Effector CD4-positive, alpha-beta T cell (primary cell): ENCODE measurements around the gene NXN.
"Not testable (repeated sequence)": the region's sequence is repeated elsewhere in the genome, so short reads cannot be mapped to it uniquely, and the experiment has no call there.

Experiments used
- DNase-seq: peaks from one replicate; pipeline ENCODE4 v3.0.0-alpha.2; 2020

NXN gene

DNA sequence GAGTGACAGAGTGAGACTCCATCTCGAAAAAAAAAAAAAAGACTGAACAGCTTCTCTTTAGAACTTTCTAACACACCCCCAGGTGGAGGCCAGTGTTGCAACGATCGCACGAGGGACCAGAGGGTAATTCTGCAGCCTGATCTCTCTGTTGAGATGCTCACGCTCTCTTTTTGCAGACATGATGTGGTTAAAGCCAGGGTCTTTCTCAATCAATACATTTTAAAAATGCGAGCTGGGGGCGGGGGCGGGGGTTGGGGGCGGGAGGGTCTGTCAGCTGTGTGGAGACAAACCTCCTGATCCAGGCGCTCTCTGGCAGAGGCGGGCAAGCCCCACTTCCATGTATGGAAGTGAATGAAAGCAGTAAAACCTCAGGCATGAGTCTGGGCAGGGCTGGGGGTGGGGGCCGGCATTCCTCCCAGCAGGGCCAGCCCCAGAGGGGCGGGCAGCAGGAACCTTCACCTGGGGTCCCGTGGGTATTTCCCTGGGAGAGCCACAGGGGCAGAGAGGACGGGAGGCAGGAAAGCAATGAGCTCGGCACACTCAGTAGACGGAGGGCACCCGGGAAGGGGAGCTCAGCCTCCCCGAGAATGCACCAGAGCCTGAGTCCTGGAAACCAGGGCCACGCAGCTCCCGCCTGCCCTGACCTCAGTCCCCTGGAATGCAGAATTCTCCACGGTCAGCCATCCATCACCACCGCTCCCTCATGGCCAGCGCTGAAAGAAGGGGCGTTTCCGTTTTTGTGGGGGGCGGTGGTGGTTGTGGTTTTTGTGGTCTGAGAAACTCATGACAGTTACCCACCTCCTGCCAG is 28.0 kb downstream of the NXN start:
- DNase-seq = no peak

DNA sequence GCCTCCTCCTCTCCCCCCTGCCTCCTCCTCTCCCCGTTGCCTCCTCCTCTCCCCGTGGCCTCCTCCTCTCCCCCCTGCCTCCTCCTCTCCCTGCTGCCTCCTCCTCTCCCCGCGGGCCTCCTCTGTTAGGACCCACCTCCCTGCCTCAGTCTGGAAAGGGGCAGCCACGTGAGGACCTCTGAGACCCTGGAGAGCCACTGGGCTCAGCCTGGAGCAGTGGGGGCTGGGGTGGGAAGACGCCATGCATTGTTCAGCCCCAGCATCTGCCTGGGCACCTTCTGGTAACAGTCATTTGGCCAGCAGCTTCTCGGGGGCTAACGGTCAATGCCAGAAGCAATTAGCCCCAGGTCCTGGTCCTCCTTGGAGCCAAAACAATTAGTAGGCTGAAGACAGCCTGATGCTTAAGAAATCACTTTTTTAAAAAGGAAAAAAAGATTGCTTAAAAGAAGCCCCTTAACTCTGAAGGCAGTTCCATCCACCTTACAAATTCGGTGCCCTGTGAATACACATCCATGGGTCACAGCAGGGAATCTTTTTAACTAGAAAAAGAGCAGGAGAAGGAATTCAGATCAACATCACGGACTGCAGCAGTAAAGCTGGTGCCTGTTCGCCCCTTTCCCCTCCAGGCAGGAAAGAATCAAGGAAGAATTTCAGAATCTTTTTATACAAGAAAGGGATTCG is 29.8 kb downstream of the NXN start:
- no peak for DNase-seq

DNA sequence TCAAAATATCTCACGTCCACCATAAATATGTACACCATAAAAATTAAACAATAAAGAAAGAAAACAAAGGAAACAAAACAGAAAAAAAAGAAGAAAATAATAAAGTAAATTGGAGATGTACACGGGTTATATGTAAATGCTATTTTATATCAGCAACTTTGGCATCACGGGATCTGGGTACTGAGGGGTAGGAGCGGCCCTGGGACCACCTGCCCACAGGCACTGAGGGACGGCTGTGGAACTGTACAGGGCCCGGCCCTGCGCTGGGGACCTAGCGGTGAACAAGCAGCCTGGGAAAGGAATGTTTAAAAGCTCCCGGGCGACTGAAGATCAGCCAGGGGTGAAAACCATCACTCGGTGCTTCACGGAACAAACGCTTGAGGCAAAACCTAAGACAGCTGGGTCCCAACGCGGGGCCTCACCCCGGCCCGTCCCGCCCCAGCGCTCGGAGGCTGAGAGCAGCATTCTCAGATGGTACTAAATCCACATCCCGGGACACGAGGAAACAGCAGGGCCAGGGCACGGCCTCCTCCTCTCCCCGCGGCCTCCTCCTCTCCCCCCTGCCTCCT is 31.2 kb downstream of the NXN start:
- no peak for DNase-seq

DNA sequence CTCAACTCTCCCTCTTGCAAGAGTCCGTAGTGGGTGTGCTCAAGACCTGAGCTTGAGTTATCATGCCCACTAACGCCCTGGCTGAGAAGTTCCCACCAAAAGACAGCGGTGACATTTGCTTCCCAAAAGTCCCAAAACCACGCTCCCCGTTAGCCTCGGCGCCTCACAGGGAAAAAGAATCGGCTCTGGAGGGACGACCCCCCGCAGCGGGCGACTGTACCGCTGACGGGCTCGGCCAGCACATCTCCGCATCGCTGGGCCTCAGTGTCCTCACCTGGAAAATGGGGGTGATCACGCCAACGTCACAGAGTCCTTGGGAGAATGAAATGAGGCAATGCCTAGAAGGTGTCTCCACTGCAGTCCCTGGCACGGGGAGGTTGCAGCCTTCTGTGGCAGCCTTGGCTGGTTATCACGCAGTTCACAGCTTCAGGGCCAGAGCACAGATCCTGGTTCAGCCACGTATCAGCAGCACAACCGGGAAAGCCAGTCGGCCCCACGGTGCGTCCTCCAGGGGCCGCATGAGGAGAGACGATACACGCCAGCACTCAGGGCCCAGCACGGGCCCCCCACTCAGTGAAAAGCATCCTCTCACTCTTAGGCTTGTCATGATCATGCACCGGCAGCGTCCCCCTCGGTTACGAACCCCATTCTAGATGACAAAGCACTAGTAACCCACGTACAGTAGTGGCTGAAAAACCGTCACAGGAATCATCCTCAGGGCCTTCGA is 32.9 kb downstream of the NXN start:
- DNase-seq = no peak

DNA sequence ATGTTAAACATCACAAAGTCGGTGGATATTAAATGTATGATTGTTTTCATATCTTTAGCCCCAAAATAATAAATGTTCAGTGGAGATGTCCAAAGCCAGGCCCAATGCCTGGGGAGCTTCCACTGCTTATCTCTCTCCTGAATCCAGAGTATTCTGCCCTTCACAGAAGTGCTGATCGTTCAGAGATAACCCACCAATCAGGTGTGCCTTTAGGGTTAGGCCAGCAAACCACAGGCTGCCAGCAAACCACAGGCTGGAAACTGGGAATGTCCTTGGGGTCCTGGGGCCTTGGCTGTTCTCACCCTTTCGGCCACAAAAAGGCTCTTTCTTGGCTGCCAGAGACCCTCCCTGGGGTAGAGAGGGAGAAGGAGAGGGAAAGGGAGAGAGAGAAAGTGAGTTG is 33.9 kb downstream of the NXN start:
- no peak for DNase-seq

DNA sequence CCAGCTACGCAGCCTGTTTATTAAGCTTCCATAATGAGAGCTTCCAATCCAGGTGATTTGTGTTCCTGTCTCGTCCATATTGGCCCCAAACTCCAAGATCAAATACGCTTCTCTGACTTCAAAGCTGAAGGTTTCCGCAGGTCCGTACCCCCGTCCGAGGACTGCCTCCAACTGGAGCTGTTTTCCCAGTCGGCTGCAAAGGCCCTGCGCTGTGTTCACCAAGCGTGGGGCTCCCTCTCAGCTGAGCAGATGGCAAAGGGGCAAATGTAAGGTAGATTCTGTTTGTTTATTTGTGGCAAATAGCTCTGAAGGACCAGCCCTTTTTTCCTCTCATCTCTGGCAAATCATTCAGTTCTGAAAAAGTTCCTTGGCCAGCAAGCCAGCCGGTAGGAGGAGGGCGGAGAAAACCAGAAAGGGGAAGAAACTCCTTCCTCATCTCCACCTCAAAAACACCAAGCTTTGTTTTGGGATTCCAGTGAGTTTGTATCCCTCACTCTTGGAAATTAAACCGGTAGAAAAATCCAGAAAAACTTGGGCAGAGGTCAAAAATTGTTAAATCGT is 35.2 kb downstream of the NXN start:
- DNase-seq = no peak

DNA sequence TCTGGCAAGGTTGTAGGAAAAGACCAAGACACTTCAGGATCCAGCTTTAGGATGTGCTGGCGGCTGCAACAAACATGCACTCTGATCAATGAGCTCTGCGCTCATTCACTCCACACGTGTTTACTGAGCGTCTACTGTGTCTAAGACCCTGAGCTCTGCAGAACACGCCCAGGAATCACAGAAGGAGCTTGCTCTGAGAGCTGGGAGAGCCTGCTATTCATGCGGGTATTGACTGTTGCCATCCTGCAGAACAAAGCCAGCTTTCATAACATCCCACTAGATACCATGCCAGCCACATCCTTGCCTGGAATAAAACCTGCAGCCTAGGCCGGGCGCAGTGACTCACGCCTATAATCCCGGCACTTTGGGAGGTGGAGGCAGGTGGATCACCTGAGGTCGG is 44.1 kb downstream of the NXN start:
- DNase-seq = no peak

DNA sequence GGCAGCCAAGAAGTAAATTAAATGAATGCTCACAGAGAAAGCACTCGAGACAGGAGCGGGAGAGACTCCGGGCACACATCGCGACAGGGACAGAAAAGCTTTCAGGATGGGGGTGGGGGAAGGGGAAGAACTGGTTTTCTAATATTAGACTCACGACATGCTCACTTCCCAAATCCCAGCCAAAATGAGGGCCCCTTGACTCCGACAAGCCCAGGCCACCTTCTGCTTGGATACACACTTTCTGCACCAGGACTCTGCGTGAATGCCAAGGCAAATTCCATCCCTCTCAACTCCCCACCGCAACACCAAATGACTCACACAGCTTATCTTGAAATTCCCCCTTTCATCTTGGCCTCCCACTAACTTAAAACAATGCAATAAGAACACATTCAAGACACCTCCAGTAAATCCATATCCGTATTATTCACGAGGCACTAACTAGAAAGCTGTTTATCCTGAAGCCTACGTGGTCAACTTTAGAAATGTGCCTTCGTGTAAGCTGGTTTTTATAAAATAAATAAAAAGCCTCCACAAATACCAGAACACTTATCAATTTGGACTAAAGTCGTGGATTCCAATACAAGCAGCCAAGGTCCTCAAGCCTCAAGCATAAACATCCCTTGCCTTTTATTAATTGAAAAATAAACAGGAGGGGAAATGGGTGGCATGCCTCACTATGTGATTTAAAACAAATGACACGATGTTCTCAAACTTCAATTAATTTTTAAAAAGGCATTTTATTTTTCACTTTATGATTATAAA is 46.1 kb downstream of the NXN start:
- DNase-seq = no peak

DNA sequence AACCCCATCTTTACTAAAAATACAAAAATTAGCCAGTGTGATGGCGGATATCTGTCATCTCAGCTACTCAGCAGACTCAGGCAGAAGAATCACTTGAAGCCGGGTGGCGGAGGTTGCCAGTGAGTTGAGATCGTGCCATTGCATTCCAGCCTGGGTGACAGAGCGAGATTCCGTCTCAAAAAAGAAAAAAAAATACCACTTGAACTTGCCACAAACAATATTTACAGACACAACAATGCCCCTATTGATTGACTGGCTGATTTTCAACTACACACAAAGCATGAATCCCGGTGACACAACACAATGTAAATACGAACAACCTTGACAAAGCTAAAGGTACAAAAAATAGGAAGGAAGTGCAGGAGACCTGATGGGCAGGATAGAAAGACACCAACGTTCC is 49.3 kb downstream of the NXN start:
- DNase-seq = no peak

DNA sequence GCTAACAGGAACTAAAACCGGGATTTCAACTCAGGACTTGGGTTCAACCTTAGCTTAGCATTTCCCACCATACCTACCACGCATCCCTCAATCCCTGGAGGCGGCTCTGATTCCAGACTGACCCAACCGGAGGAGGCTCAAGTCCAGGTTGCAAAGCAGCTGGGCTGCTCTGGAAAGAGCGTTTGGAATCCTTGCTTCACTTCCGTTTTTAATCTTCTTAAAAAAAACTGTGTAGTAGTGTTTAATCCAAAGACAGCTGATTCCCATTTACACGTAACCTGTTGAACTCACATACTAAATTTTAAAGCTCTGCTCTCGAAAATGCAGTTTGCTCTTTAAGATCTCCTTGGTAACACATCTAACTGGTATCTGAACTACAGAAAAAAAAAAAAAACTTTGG is 50.0 kb downstream of the NXN start:
- no peak for DNase-seq

DNA sequence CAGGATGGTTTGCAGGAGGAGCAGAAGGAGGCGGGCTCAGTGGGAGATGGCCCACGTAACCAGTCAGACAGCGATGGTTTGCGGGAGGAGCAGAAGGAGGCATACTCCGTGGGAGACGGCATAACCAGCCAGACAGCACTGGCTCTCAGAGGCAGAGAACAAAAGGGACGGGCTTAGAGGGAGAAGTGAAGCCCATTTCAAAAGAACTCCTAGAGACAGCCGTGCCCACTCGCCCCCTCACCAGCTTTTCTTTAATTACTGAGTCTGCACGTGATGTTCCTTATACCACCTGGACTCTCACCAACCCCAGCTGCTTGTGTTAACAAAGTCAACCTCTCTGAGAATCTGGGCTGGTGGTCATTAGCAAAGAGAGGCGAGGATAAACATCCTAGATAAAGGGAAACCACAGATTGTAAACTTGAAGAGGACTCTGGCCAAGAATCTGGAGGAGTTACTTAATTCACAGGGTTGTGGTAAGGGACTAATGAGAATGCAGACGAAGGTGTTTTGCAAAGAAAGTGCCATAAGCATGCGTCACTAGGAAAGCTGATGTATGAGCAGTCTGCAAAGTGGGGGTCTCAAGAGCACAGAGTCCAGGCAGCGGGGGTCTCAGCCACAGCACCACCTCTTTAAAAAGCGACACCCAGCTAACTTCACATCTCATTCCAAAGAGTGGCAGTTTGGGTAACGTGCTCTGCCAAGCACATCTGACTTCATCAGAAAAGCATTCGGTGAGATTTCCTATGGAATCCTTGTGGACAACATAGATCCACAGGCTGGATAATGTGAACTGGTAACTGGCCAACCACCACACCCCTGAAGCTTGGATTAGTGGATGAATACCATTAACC is 51.7 kb downstream of the NXN start:
- DNase-seq = no peak

DNA sequence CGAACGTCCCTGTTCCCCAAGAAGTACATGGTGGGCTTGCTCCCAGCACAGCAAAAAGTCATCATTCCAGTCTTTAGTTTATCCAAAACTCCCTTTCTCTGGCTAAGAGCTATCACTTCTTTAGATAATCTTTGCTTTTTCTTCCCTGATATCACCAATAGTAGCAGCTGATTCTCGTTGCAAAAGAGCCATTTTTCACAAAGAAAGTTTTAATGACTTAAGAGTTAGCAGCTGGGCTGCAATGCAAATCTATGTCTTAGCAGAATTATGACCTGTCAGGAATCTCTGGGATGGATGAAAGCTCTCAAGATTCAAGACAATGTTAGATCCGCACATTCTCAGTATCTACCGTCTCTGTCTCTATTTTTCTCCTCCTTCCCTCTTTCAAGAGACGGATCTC is 53.8 kb downstream of the NXN start:
- DNase-seq = no peak

DNA sequence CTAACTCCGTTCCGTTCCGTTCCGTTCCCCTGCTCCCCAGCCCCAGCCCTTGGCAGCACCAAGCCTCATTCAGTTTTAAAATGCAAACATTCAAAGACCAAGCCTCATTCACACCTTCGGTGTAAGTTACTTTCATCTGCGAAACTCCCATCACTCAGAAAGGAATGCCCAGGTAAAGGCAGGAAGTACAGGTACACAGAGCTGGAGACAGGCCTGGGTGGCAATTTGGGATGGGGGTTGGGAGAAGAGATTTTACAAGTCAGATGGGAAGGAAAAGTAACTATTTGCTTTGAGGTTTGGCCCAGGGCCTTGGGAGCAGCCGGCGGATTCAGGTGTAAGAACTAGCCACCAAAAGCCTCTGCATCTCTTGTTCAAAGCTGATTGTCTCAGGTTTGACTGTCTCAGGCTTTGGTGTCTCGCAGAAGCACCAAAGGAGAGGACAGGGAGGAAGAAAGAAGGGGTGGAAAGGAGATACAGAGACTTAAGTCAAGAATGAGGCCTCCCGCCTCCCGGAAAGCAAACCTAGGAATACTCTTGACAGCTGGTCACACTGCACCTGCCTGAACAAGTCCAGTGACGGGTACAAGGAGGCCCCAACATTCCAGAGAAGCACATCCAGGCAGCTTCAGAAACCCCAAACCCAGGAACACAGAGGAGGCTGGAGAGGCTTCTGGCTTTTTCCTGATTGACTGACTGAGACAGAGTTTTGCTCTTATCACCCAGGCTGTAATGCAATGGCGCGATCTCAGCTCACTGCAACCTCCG is 54.7 kb downstream of the NXN start:
- DNase-seq = no peak

DNA sequence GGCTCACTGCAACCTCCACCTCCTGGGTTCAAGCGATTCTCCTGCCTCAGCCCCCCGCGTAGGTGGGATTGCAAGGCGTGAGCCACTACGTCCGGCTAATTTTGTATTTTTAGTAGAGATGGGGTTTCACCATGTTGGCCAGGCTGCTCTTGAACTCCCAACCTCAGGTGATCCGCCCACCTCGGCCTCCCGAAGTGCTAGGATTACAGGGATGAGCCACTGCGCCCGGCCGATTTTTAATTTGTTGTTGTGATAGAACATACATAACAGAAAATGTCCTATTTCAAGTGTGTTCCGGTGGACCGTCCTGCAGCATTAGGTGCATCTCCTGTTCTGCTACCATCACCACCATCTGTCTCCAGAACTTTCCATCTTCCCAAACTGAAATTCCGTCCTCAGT is 55.3 kb downstream of the NXN start:
- not testable (repeated sequence) for DNase-seq

DNA sequence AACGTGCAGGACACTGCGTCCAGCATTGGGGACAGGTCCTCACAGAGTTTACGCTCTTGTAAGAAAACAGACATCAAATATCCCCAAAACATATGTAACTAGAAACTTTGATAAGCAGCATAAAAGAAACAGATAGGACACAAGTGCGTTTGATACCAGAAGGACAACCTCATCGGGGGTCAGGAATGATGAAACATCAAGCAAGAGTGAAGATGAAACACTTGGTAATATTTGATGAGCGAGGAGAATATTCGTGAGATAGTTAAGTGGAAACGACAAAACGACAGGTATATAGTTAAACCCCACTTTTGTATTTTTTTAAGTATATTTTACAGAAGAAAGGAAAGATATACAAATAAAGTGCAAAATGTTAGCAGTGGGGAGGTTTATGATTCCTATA is 55.9 kb downstream of the NXN start:
- DNase-seq = no peak

DNA sequence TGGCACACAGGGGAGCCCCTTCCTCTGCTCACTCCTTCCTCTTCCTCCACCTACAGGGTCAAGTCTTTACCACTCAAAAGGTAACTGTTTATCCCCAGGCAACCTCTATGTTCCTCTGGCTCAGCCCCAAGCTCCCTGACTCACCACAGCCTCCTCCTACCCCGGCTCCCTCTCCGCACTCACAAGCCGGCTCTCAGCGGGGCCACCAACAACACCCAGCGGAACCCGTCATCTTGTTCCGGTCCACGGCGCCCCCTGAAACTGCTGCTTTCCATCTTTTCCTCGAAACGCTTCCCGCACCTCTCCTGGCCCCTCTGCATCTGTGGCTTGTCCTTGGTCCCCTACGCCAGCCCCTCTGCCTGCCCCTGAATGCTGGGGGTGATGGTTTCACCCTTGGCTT is 58.4 kb downstream of the NXN start:
- DNase-seq = no peak

DNA sequence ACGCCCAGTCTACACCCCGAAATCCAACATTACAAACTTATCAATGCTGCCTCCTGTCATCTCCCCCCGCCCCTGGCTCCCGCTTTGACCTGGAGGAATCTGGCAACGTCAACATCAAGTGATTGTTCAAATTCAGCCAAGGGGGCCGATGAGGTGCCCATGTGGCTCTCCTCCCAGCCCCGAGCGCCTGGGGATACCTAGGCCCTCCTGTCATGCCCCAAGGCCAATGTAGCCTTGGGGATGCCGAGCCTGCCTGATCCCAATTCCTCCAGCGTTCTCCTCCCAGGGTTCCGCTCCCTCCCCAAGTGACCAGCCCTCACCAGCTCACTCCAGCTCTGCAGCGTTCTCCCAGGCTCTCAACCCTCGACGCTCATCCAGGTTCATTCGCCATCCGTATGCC is 59.4 kb downstream of the NXN start:
- no peak for DNase-seq

DNA sequence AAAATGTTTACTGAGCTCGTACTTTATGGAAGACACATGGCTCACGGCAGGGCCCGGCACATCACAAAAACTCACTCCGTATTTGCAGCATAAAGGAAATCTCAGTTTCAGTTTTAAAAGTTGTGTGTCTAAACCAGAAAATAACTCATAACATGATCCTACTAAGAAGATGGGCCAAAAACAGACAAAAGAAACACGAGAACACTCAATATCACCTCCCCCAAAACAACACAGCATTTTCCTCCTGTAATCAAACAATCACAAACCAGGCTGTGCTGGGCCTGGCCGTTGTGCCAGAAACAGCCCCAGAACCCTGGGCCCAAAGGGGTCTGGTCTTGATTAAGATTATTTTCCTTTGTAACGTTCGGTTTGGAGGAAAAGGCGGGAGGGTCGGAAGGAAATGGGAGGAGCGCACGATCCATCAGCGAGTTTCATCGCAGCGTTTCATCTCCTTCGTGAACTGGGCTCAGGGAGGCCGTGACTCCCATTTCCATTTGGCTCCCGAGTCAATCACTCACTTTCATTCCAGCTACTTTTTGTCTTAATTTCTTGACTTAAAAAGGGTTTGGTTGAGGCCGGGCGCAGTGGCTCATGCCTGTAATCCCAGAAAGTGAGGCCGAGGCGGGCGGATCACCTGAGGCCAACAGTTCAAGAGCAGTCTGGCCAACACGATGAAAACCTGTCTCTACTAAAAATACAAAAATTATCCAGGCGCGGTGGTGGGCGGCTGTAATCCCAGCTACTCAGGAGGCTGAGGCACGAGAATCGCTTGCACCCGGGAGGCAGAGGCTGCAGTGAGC is 61.4 kb downstream of the NXN start:
- no peak for DNase-seq

DNA sequence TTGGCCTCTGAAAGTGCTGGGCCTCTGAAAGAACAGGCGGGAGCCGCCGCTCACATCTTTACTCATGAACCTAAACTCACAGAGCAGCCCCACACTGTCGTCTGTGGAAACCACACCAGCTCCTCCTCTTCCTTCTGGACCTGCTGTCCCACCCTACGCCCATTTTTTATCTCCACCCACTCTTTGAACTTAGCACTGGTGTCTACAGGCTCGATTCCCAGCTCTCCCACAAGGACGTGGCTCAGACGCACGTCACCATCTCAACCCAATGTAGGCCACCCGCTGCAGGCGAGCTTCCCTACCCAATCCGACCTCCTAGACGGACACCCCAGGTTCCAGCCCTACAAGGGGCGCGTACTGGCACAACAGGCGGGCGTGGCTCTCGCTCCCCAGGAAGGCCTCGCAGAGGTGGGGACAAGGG is 62.2 kb downstream of the NXN start:
- DNase-seq = no peak

DNA sequence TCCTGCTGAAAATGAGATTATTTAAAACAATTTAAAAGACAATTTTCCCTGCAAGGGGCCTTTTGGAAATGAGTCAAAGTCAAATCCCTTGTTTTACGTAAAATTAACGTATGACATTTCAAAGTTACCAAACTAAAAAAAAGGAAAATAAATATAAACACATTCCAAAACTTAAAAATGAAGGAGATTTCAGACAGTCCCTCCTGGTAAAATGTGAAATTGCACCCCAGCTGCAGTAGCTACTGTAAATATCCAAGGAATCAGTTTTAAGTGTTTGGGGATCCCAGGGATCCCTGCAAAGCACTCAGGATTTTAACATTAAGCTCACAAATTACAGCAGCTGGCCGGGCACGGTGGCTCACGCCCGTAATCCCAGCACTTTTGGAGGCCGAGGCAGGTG is 63.3 kb downstream of the NXN start:
- DNase-seq = no peak
